Measurements from ENCODE around the gene MUC5B. TPM values are rescaled to one million over a fixed set of nuclear protein-coding genes. Genes with fewer than 3 reads are reported as not detected.

Gene MUC5B
- total RNA-seq, 1 donor from 2014 or later: not detected

- TF ChIP-seq, protein P1, sequence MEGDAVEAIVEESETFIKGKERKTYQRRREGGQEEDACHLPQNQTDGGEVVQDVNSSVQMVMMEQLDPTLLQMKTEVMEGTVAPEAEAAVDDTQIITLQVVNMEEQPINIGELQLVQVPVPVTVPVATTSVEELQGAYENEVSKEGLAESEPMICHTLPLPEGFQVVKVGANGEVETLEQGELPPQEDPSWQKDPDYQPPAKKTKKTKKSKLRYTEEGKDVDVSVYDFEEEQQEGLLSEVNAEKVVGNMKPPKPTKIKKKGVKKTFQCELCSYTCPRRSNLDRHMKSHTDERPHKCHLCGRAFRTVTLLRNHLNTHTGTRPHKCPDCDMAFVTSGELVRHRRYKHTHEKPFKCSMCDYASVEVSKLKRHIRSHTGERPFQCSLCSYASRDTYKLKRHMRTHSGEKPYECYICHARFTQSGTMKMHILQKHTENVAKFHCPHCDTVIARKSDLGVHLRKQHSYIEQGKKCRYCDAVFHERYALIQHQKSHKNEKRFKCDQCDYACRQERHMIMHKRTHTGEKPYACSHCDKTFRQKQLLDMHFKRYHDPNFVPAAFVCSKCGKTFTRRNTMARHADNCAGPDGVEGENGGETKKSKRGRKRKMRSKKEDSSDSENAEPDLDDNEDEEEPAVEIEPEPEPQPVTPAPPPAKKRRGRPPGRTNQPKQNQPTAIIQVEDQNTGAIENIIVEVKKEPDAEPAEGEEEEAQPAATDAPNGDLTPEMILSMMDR (IDR thresholded peaks at IDR 0.05; ENCODE audit: insufficient read depth, low read length, severe bottlenecking): no peak
- FAIRE-seq: no peak
- Histone ChIP-seq H3K36me3 (ENCODE audit: control insufficient read depth, insufficient read depth, low read length) (no peaks in the 10 kb centered on the region), H3K27me3 (ENCODE audit: control insufficient read depth, insufficient read depth, low read length) (peaks cover 8% of the 10 kb centered on the region), H3K4me3 (ENCODE audit: low read depth, low read length) (no peak overlapping the region)
- no peak for DNase-seq (ENCODE audit: low read depth)
Observed at GRCh38 chr11:1199751-1200610, 22.9 kb upstream of the MUC5B start.

GRCh38 chr11:1200611-1201191 lies 22.2 kb upstream of the MUC5B start:
- H3K27me3 ChIP-seq (ENCODE audit: control insufficient read depth, insufficient read depth, low read length): peaks cover 8% of the 10 kb centered on the region
- FAIRE-seq: no peak
- TF ChIP-seq, protein P1 (IDR thresholded peaks at IDR 0.05; ENCODE audit: insufficient read depth, low read length, severe bottlenecking): no peak
- H3K4me3 ChIP-seq (ENCODE audit: low read depth, low read length): no peak overlapping the region
- no peaks in the 10 kb centered on the region for H3K36me3 ChIP-seq (ENCODE audit: control insufficient read depth, insufficient read depth, low read length)
- DNase-seq (ENCODE audit: low read depth): no peak

DNA sequence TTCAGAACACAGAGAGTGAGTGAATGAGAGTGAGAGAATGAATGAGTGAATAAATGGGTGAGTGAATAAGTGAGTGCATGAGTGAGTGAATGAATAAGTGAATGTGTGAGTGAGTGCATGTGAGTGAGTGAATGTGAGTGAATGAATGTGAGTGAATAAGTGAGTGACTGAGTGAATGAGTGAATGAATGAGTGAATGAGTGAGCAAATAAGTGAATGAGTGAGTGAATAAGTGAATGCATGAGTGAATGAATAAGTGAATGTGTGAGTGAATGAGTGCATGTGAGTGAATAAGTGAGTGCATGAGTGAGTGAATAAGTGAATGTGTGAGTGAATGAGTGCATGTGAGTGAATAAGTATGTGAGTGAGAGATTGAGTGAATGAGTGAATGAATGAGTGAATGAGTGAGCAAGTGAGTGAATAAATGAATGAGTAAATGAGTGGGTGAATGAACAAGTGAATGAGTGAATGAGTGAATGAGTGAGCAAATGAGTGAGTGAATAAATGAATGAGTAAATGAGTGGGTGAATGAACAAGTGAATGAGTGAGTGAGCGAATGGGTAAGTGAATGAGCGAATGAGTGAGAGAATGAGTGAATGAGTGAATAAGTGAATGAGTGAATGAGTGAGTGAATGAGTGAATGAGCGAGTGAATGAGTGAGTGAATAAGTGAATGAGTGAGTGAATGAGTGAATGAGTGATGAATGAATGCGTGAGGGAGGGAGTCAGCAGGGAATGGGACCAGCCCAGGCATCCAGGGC lies 21.3 kb upstream of the MUC5B start:
- DNase-seq (ENCODE audit: low read depth): no peak
- Histone ChIP-seq H3K27me3 (ENCODE audit: control insufficient read depth, insufficient read depth, low read length) (peaks cover 8% of the 10 kb centered on the region), H3K36me3 (ENCODE audit: control insufficient read depth, insufficient read depth, low read length) (no peaks in the 10 kb centered on the region), H3K4me3 (ENCODE audit: low read depth, low read length) (no peak overlapping the region)
- TF ChIP-seq, protein P1 (IDR thresholded peaks at IDR 0.05; ENCODE audit: insufficient read depth, low read length, severe bottlenecking): no peak
- peak; percentile 55 for FAIRE-seq

- FAIRE-seq: no peak
- DNase-seq (ENCODE audit: low read depth): no peak
- no peak overlapping the region for H3K4me3 ChIP-seq (ENCODE audit: low read depth, low read length)
- peaks cover 8% of the 10 kb centered on the region for H3K27me3 ChIP-seq (ENCODE audit: control insufficient read depth, insufficient read depth, low read length)
- H3K36me3 ChIP-seq (ENCODE audit: control insufficient read depth, insufficient read depth, low read length): no peaks in the 10 kb centered on the region
- TF ChIP-seq, protein P1 (IDR thresholded peaks at IDR 0.05; ENCODE audit: insufficient read depth, low read length, severe bottlenecking): no peak
Observed at GRCh38 chr11:1202154-1202775, 20.6 kb upstream of the MUC5B start.

DNA sequence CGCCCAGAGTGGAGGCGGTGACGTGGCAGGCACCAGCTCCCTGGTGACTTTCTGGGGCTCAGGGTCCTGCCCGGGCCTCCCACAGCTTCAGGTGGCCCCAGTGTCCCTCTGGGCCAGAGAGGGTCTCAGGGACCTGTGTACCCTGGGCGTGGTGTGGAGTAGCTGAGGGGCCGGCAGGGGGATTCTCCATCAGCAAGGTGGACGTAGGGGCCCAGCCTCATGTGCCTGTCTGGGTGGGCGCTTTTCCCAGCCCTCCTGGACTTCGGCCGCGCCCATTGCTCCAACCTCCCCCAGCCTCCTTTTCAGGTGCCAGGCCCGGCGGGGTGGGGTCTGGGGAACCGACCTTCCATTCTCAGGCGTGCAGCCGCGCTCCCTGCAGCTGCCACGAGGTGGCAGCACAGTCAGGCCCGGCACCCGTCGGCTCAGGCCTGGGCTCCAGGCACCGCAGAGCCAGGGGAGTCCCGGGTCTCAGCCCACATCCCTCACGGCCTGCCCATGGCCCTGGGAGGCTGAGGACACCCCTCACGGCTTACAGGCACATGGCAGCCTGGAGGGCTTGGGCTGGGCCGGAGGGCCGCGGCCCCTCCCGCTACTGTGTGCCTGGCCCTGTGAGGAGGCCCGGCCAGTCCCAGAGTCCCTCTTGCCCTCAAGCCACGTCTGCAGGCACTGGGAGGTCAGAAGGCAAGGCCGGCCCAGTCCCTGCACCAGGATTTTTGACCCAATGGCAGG lies 19.9 kb upstream of the MUC5B start:
- DNase-seq (ENCODE audit: low read depth): no peak
- Histone ChIP-seq H3K36me3 (ENCODE audit: control insufficient read depth, insufficient read depth, low read length) (no peaks in the 10 kb centered on the region), H3K27me3 (ENCODE audit: control insufficient read depth, insufficient read depth, low read length) (peaks cover 8% of the 10 kb centered on the region), H3K4me3 (ENCODE audit: low read depth, low read length) (no peak overlapping the region)
- FAIRE-seq: no peak
- TF ChIP-seq, protein P1 (IDR thresholded peaks at IDR 0.05; ENCODE audit: insufficient read depth, low read length, severe bottlenecking): peak; percentile 96
